ENCODE data around the gene MSH6. TPM values are rescaled to one million over a fixed set of nuclear protein-coding genes. Genes with fewer than 3 reads are reported as not detected.

Gene MSH6
- total and polyA plus RNA-seq, 10 donors, result 6.2 to 33.1 (median 26.4) TPM

DNA sequence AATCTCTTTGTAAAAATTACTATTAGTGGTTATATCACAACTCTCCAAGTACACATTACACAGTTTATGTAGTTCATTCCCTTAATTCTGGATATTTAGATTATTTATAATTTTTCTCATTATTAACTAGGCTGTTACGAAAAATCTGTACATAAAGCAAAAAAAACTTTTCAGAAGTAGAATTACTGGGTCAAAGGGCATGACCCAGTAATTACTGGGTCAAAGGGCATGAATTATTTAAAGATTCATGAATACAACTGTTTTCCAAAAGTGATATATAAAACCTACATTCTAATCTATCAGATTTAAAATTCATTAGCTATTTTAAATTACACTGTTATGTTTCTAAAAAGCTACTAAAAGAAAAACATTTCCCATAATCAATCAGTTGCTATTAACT is 55.3 kb downstream of the MSH6 start:
- WGBS, 5 donors, result 92 to 98% (median 94%) methylated on average over 1 of the region's 1 CpG
- Histone ChIP-seq H3K4me1 (peaks cover 0 to 14% (median 3%) of the 10 kb centered on the region in 6 donors), H3K9me3 (no peaks in the 10 kb centered on the region), H3K4me3 (no peak overlapping the region), H3K27ac (no peak overlapping the region), H3K27me3 (replicated peaks in 1 of 7) (no peaks in the 10 kb centered on the region), H3K36me3 (peaks cover 3 to 73% (median 59%) of the 10 kb centered on the region in 6 donors)
- no peak for TF ChIP-seq POLR2A (IDR thresholded peaks at IDR 0.05)
- TF ChIP-seq, protein P1, sequence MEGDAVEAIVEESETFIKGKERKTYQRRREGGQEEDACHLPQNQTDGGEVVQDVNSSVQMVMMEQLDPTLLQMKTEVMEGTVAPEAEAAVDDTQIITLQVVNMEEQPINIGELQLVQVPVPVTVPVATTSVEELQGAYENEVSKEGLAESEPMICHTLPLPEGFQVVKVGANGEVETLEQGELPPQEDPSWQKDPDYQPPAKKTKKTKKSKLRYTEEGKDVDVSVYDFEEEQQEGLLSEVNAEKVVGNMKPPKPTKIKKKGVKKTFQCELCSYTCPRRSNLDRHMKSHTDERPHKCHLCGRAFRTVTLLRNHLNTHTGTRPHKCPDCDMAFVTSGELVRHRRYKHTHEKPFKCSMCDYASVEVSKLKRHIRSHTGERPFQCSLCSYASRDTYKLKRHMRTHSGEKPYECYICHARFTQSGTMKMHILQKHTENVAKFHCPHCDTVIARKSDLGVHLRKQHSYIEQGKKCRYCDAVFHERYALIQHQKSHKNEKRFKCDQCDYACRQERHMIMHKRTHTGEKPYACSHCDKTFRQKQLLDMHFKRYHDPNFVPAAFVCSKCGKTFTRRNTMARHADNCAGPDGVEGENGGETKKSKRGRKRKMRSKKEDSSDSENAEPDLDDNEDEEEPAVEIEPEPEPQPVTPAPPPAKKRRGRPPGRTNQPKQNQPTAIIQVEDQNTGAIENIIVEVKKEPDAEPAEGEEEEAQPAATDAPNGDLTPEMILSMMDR (IDR thresholded peaks at IDR 0.05 in 8 of 11, conservative IDR thresholded peaks at IDR 0.05 in 3 of 11), result no peak
- no peak for DNase-seq
- intact Hi-C loops (cut with DNase I; ENCODE audit: low total_unique reads), result no loop called here

DNA sequence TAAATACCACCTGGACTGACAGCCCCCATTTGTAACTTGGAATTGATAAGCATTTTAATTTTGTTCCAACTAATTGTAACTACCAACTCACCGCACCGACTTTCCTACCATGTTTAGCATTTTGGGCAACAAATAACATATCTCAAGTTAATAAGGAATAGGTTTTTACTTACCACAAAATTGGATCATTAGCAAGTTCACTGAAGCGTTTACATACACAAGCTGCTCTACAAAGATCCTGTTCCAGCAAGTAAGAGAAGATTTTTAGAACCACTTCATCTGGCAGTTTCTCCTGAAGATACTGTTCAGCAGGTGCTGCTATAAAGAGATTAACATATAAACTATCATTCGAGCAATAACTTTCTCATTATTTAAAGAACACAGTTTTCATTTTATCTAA is 55.7 kb downstream of the MSH6 start:
- H3K27ac ChIP-seq, result no peak overlapping the region
- WGBS, 5 donors, result 90 to 96% (median 94%) methylated on average over 4 of the region's 4 CpGs
- peaks cover 0 to 19% (median 7%) of the 10 kb centered on the region in 6 donors for H3K4me1 ChIP-seq
- H3K27me3 ChIP-seq (replicated peaks in 1 of 7), result no peaks in the 10 kb centered on the region
- no peaks in the 10 kb centered on the region for H3K9me3 ChIP-seq
- H3K36me3 ChIP-seq, result peaks cover 3 to 68% (median 57%) of the 10 kb centered on the region in 6 donors
- no peak for DNase-seq
- TF ChIP-seq, protein P1 (IDR thresholded peaks at IDR 0.05 in 8 of 11, conservative IDR thresholded peaks at IDR 0.05 in 3 of 11), result no peak
- TF ChIP-seq POLR2AphosphoS5 (IDR thresholded peaks at IDR 0.05) (no peak), POLR2A (IDR thresholded peaks at IDR 0.05) (no peak)
- no peak overlapping the region for H3K4me3 ChIP-seq
- intact Hi-C loops (cut with DNase I; ENCODE audit: low total_unique reads), result no loop called here

DNA sequence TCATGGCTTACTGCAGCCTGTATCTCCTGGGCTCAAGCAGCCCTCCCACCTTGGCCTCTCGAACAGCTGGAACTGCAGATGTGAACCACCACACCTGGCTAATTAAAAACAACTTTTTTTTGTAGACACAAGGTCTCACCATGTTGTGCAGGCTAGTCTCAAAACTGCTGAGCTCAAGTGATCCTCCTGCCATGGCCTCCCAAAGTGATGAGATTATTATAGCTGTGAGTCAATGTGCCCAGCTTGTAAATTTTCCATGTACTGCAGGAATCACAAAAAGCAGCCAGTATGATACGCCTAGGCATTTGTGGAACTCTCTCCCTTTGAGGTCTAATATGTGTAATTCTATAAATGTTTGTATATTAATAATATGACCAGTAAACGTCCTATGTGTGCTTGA is 59.9 kb downstream of the MSH6 start:
- WGBS, 5 donors, result 88 to 93% (median 89%) methylated on average over 3 of the region's 3 CpGs

DNA sequence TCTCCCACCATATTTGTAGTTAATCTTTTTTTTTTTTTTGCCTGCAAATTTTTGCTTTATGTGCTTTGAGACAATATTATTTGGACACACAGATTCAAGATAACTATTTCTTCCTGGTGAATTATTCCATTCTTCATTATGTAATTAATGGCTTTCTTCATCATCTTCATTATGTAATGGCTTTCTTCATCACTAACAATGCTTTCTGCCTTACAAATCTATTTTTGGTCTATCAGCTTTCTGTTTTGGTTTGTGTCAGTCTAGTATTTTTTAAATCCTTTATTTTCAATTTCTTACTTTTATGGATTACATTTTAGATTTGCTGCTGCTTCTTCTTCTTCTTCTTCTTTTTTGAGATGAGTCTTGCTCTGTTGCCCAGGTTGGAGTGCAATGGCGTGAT is 60.5 kb downstream of the MSH6 start:
- no peak for DNase-seq
- H3K4me1 ChIP-seq, result peaks cover 0 to 61% (median 22%) of the 10 kb centered on the region in 6 donors
- H3K36me3 ChIP-seq, result peaks cover 0 to 44% (median 13%) of the 10 kb centered on the region in 6 donors
- no peak overlapping the region for H3K4me3 ChIP-seq
- no peaks in the 10 kb centered on the region for H3K9me3 ChIP-seq
- H3K27ac ChIP-seq, result peak overlapping the region in 2 of 8 donors; percentile 15 to 40
- intact Hi-C loops (cut with DNase I; ENCODE audit: low total_unique reads), result no loop called here
- no peaks in the 10 kb centered on the region for H3K27me3 ChIP-seq (replicated peaks in 1 of 7)
- TF ChIP-seq POLR2A (IDR thresholded peaks at IDR 0.05) (no peak), POLR2AphosphoS5 (IDR thresholded peaks at IDR 0.05) (no peak)
- TF ChIP-seq, protein P1 (IDR thresholded peaks at IDR 0.05 in 8 of 11, conservative IDR thresholded peaks at IDR 0.05 in 3 of 11), result no peak
- WGBS, 5 donors, result 95 to 100% (median 100%) methylated on average over 1 of the region's 1 CpG

More for the DNA sequence above, 59.9 kb downstream of the MSH6 start:
- DNase-seq, result no peak
- Histone ChIP-seq H3K4me1 (peaks cover 0 to 55% (median 22%) of the 10 kb centered on the region in 6 donors), H3K27ac (no peak overlapping the region), H3K36me3 (peaks cover 0 to 45% (median 19%) of the 10 kb centered on the region in 6 donors), H3K27me3 (replicated peaks in 1 of 7) (no peaks in the 10 kb centered on the region), H3K9me3 (no peaks in the 10 kb centered on the region), H3K4me3 (no peak overlapping the region)
- intact Hi-C loops (cut with DNase I; ENCODE audit: low total_unique reads), result no loop called here
- TF ChIP-seq POLR2AphosphoS5 (IDR thresholded peaks at IDR 0.05) (peak in 1 of 3 donors; percentile 23), POLR2A (IDR thresholded peaks at IDR 0.05) (no peak)
